Measurements from ENCODE around the gene ZNF101. TPM values are rescaled to one million over a fixed set of nuclear protein-coding genes. Genes with fewer than 3 reads are reported as not detected.

The ZNF101 gene
- total and polyA plus RNA-seq, 2 donors (not counting 1 experiment from before 2014, with no cell fraction given): 4.4 to 5.4 TPM

GRCh38 chr19:19636573-19637185 lies 32.0 kb upstream of the ZNF101 start:
- Histone ChIP-seq H3K9me3 (ENCODE audit: control insufficient read depth, insufficient read depth, low read depth, low read length) (no peaks in the 10 kb centered on the region), H3K9ac (ENCODE audit: insufficient read depth, low read length) (no peak overlapping the region), H3K4me1 (ENCODE audit: control insufficient read depth, extremely low read depth, insufficient read depth, low read length) (no peaks in the 10 kb centered on the region), H3K4me3 (replicated peaks in 1 of 4; ENCODE audit: control extremely low read depth in 1 of 4, insufficient read depth in 1 of 4, low read depth in 3 of 4, low read length in 4 of 4) (no peak overlapping the region), H3K27me3 (ENCODE audit: control insufficient read depth, insufficient read depth, low read length) (no peaks in the 10 kb centered on the region), H3K36me3 (ENCODE audit: control insufficient read depth, insufficient read depth, low read length) (peaks cover 14% of the 10 kb centered on the region), H3K27ac (ENCODE audit: insufficient read depth, low read length) (no peak overlapping the region), H2AFZ (ENCODE audit: low read length) (no peak overlapping the region), H3K4me2 (ENCODE audit: extremely low read depth, insufficient read depth, low read length) (no peak overlapping the region), H3K79me2 (ENCODE audit: control insufficient read depth, insufficient read depth, low read length) (no peaks in the 10 kb centered on the region), H4K20me1 (ENCODE audit: control insufficient read depth, extremely low read depth, insufficient read depth, low read length) (no peaks in the 10 kb centered on the region)
- TF ChIP-seq EZH2 (IDR thresholded peaks at IDR 0.05; ENCODE audit: low read length, missing control alignments) (no peak), CTCF (conservative IDR thresholded peaks at IDR 0.05 in 1 of 2, IDR thresholded peaks at IDR 0.05 in 1 of 2; ENCODE audit: low read depth in 1 of 2, low read length in 2 of 2) (no peak)
- DNase-seq (ENCODE audit: low read depth in 2 of 2): no peak

GRCh38 chr19:19637186-19637522 lies 31.5 kb upstream of the ZNF101 start:
- H3K4me1 ChIP-seq (ENCODE audit: control insufficient read depth, extremely low read depth, insufficient read depth, low read length): no peaks in the 10 kb centered on the region
- no peak for TF ChIP-seq CTCF (conservative IDR thresholded peaks at IDR 0.05 in 1 of 2, IDR thresholded peaks at IDR 0.05 in 1 of 2; ENCODE audit: low read depth in 1 of 2, low read length in 2 of 2)
- no peak for TF ChIP-seq EZH2 (IDR thresholded peaks at IDR 0.05; ENCODE audit: low read length, missing control alignments)
- DNase-seq (ENCODE audit: low read depth in 2 of 2): no peak
- H2AFZ ChIP-seq (ENCODE audit: low read length): no peak overlapping the region
- H3K27me3 ChIP-seq (ENCODE audit: control insufficient read depth, insufficient read depth, low read length): no peaks in the 10 kb centered on the region
- H4K20me1 ChIP-seq (ENCODE audit: control insufficient read depth, extremely low read depth, insufficient read depth, low read length): no peaks in the 10 kb centered on the region
- no peak overlapping the region for H3K4me3 ChIP-seq (replicated peaks in 1 of 4; ENCODE audit: control extremely low read depth in 1 of 4, insufficient read depth in 1 of 4, low read depth in 3 of 4, low read length in 4 of 4)
- H3K9me3 ChIP-seq (ENCODE audit: control insufficient read depth, insufficient read depth, low read depth, low read length): no peaks in the 10 kb centered on the region
- H3K79me2 ChIP-seq (ENCODE audit: control insufficient read depth, insufficient read depth, low read length): no peaks in the 10 kb centered on the region
- H3K9ac ChIP-seq (ENCODE audit: insufficient read depth, low read length): no peak overlapping the region
- H3K4me2 ChIP-seq (ENCODE audit: extremely low read depth, insufficient read depth, low read length): no peak overlapping the region
- peaks cover 14% of the 10 kb centered on the region for H3K36me3 ChIP-seq (ENCODE audit: control insufficient read depth, insufficient read depth, low read length)
- H3K27ac ChIP-seq (ENCODE audit: insufficient read depth, low read length): no peak overlapping the region

- no peaks in the 10 kb centered on the region for H4K20me1 ChIP-seq (ENCODE audit: control insufficient read depth, extremely low read depth, insufficient read depth, low read length)
- H3K4me2 ChIP-seq (ENCODE audit: extremely low read depth, insufficient read depth, low read length): no peak overlapping the region
- H3K4me1 ChIP-seq (ENCODE audit: control insufficient read depth, extremely low read depth, insufficient read depth, low read length): no peaks in the 10 kb centered on the region
- no peak for DNase-seq (ENCODE audit: low read depth in 2 of 2)
- H3K27me3 ChIP-seq (ENCODE audit: control insufficient read depth, insufficient read depth, low read length): no peaks in the 10 kb centered on the region
- no peak overlapping the region for H3K9ac ChIP-seq (ENCODE audit: insufficient read depth, low read length)
- H3K36me3 ChIP-seq (ENCODE audit: control insufficient read depth, insufficient read depth, low read length): peaks cover 14% of the 10 kb centered on the region
- H3K79me2 ChIP-seq (ENCODE audit: control insufficient read depth, insufficient read depth, low read length): no peaks in the 10 kb centered on the region
- no peak for TF ChIP-seq EZH2 (IDR thresholded peaks at IDR 0.05; ENCODE audit: low read length, missing control alignments)
- H2AFZ ChIP-seq (ENCODE audit: low read length): no peak overlapping the region
- no peak overlapping the region for H3K27ac ChIP-seq (ENCODE audit: insufficient read depth, low read length)
- no peaks in the 10 kb centered on the region for H3K9me3 ChIP-seq (ENCODE audit: control insufficient read depth, insufficient read depth, low read depth, low read length)
- no peak overlapping the region for H3K4me3 ChIP-seq (replicated peaks in 1 of 4; ENCODE audit: control extremely low read depth in 1 of 4, insufficient read depth in 1 of 4, low read depth in 3 of 4, low read length in 4 of 4)
These were observed 31.0 kb upstream of the ZNF101 start for GRCh38 chr19:19637523-19638251.

Measured in fibroblast of lung (primary cell).